Skin epidermis (tissue), 12 donors: Measurements from ENCODE around the gene RNASE7.

Experiments
- H3K27ac ChIP-seq, 21 experiments: fragments of 200-600 bp; sonication (generic) in 11 of 21; one replicate each; pipeline ENCODE4 v1.5.0; 2020; ENCODE audit warnings: mild to moderate bottlenecking in 3 of 21, inconsistent platforms in 2 of 21, moderate library complexity in 2 of 21
- H3K4me3 ChIP-seq, 7 experiments: fragments of 200-600 bp; sonication (generic) in 2 of 7; one replicate each; pipeline ENCODE4 v1.5.0; 2020; ENCODE audit warnings: inconsistent platforms in 2 of 7, mild to moderate bottlenecking in 2 of 7, moderate library complexity in 1 of 7

Gene RNASE7

GRCh38 chr14:21059842-21060613, 17.9 kb downstream of the RNASE7 start:
- Histone ChIP-seq H3K4me3 (no peak overlapping the region), H3K27ac (no peak overlapping the region)

DNA sequence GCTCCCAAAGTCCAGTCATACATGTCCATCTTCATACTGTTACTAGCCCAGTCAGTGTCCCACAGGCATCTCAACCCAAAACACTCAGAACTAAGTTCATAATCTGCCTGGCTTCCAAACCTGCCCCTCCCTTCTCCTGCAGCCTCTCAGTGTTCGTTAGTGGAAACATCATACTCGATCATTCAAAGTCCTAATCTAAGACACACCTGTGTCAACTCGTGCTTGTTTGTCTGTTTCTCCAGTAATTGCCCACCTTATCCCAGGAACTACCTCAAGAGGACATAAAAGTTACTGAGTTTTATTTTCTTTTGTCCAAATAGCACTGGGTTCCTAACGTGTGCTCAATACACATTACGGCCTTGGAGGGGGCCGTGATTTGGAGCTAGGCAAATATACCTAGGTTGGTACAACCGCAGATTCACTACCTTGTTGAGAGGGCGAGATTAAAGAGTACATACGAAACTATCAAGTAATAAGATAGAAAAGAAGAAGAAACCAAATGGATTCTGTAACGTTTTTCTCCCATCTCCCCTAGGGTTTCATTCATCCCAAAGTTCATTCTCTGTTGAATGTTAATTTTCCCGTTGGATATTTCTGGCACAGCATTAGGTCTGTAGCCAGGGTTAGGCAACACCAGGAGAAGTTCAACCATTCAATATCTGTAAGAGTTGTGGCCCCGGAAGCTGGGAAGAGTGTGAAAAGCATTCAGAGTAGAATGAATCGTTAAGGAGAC, 18.6 kb downstream of the RNASE7 start:
- no peak overlapping the region for H3K27ac ChIP-seq
- H3K4me3 ChIP-seq = no peak overlapping the region

DNA sequence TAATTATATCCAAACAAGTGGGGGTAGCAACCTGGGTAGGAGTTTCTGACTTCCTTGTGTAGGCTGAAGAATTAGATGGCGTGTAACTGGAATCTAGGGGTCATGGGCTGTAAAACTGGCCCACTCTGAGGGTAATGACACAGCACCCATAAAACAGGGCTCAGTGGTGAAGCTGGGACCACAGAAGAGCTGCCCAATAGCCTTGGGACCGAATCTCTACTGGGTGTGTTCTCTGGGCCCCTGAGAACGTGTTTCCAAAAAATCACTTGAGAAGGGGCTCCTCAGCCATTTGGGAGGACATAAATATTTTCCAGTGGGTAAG, 19.1 kb downstream of the RNASE7 start:
- no peak overlapping the region for H3K4me3 ChIP-seq
- no peak overlapping the region for H3K27ac ChIP-seq

- no peak overlapping the region for H3K4me3 ChIP-seq
- H3K27ac ChIP-seq = no peak overlapping the region
Measured at GRCh38 chr14:21063479-21063878, 21.3 kb downstream of the RNASE7 start.

- H3K4me3 ChIP-seq = no peak overlapping the region
- H3K27ac ChIP-seq = no peak overlapping the region
Measured at GRCh38 chr14:21066882-21067502, 24.8 kb downstream of the RNASE7 start.

- H3K27ac ChIP-seq = peak overlapping the region in 18 of 21 experiments; percentile 23 to 94 (median 89)
- H3K4me3 ChIP-seq = peak overlapping the region; percentile 48 to 72 (median 61)
Measured at GRCh38 chr14:21068521-21069387, 26.6 kb downstream of the RNASE7 start.

GRCh38 chr14:21069388-21070082, 27.4 kb downstream of the RNASE7 start:
- peak overlapping the region; percentile 48 to 72 (median 61) for H3K4me3 ChIP-seq
- peak overlapping the region; percentile 65 to 94 (median 88) for H3K27ac ChIP-seq

- Histone ChIP-seq H3K27ac (peak within 1 kb of the TSS; percentile 65 to 94 (median 88)), H3K4me3 (peak within 1 kb of the TSS; percentile 48 to 72 (median 61))
Measured at GRCh38 chr14:21070083-21070609, 28.0 kb downstream of the RNASE7 start, which contains the start of gene ARHGEF40. Gene ARHGEF40 (plus strand): TSS chr14:21070304. CDS start chr14:21070397, 93 bp downstream.

GRCh38 chr14:21070610-21071224, 28.6 kb downstream of the RNASE7 start:
- Histone ChIP-seq H3K27ac (peak overlapping the region; percentile 65 to 94 (median 88)), H3K4me3 (peak overlapping the region; percentile 48 to 72 (median 61))

DNA sequence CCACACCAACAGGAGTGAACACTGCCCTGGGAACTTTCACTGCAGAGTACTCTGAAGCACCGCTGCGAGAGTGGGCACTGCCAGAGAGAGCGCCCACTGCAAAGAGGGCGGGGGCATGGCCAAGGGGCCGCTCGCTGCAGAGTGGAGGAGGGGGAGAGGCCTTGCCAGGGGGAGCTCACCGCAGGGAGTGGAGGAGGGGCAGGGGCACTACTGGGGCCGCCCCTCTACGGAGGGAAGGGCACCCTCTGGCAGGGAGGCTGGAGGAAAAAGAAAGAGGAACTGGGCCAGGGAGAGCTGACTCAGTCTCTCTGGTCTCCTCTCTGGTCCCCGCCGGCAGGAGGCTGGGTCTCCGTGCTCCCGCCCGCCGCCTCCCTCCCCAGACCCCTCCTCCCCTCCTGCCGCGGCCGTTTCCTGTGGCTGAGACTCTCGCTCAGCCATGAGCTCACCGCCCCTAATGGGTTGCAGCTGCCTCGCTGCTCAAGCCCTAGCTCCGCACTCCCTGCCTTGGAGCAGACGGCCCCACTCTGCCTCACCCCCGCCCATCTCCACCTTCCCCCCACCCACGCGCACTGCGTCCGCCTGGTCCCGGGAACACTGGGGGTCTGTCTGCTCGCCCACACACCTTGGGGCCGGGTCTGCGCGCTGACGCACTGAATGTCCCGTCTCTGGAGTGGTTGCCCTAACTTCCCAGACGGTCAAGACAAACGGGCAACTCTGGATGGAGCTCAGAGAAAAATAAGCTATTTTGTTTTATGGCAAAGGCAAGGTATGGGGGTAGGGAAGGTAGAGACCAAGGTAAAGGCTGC, 29.3 kb downstream of the RNASE7 start:
- peak overlapping the region; percentile 48 to 72 (median 61) for H3K4me3 ChIP-seq
- H3K27ac ChIP-seq = peak overlapping the region; percentile 33 to 94 (median 88)

- peak overlapping the region in 20 of 21 experiments; percentile 48 to 94 (median 88) for H3K27ac ChIP-seq
- H3K4me3 ChIP-seq = peak overlapping the region; percentile 48 to 72 (median 61)
Measured at GRCh38 chr14:21072031-21072473, 29.9 kb downstream of the RNASE7 start.

GRCh38 chr14:21072781-21073339, 30.7 kb downstream of the RNASE7 start:
- Histone ChIP-seq H3K4me3 (no peak overlapping the region), H3K27ac (peak overlapping the region in 13 of 21 experiments; percentile 14 to 94 (median 89))

GRCh38 chr14:21073921-21074320, 31.8 kb downstream of the RNASE7 start:
- H3K27ac ChIP-seq = peak overlapping the region in 2 of 21 experiments; percentile 30 to 40
- H3K4me3 ChIP-seq = no peak overlapping the region

DNA sequence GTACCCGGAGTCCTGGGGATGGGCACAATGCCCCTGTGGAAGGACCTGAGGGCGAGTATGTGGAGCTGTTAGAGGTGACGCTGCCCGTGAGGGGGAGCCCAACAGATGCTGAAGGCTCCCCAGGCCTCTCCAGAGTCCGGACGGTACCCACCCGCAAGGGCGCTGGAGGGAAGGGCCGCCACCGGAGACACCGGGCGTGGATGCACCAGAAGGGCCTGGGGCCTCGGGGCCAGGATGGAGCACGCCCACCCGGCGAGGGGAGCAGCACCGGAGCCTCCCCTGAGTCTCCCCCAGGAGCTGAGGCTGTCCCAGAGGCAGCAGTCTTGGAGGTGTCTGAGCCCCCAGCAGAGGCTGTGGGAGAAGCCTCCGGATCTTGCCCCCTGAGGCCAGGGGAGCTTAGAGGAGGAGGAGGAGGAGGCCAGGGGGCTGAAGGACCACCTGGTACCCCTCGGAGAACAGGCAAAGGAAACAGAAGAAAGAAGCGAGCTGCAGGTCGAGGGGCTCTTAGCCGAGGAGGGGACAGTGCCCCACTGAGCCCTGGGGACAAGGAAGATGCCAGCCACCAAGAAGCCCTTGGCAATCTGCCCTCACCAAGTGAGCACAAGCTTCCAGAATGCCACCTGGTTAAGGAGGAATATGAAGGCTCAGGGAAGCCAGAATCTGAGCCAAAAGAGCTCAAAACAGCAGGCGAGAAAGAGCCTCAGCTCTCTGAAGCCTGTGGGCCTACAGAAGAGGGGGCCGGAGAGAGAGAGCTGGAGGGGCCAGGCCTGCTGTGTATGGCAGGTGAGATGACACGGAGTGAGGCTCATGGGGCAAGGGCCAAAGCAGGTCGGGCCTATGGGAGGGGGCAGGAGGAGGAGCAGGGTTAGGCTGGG, 32.5 kb downstream of the RNASE7 start:
- peak overlapping the region in 3 of 21 experiments; percentile 9 to 38 (median 30) for H3K27ac ChIP-seq

GRCh38 chr14:21075719-21076437, 33.7 kb downstream of the RNASE7 start:
- Histone ChIP-seq H3K4me3 (no peak overlapping the region), H3K27ac (no peak overlapping the region)

More for the DNA sequence above, 32.5 kb downstream of the RNASE7 start:
- no peak overlapping the region for H3K4me3 ChIP-seq
